RWPE1 (cell line): Measurements from ENCODE around the gene TECR.

ENCODE experiments used
- CTCF ChIA-PET: fragments of 350-600 bp; sonication (Branson Sonifier 250); formaldehyde crosslinking; extraction: SDS; loops from one replicate; lab custom pipeline; 2021; lab: Yijun Ruan, JAX
- POLR2A ChIA-PET: fragments of 400-600 bp; formaldehyde crosslinking; extraction: SDS; loops from one replicate; lab custom pipeline; 2020; ENCODE audit warnings: antibody characterized with exemption; ENCODE audit not compliant: low non-redundant PET; lab: Yijun Ruan, JAX
- DNase-seq: peaks from one replicate; pipeline ENCODE4 v3.0.0; 2012; ENCODE audit warnings: low spot score
- H3K27ac ChIP-seq: fragments of 450-650 bp; 2 replicates; pipeline ENCODE4 v1.5.1; 2017
- TF ChIP-seq, protein P1 (sequence below): fragments of 450-650 bp; conservative IDR thresholded peaks from 2 replicates; pipeline ENCODE4 v1.5.1; 2017; ENCODE audit warnings: low read depth, mild to moderate bottlenecking

The TECR gene, protein sequence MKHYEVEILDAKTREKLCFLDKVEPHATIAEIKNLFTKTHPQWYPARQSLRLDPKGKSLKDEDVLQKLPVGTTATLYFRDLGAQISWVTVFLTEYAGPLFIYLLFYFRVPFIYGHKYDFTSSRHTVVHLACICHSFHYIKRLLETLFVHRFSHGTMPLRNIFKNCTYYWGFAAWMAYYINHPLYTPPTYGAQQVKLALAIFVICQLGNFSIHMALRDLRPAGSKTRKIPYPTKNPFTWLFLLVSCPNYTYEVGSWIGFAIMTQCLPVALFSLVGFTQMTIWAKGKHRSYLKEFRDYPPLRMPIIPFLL

DNA sequence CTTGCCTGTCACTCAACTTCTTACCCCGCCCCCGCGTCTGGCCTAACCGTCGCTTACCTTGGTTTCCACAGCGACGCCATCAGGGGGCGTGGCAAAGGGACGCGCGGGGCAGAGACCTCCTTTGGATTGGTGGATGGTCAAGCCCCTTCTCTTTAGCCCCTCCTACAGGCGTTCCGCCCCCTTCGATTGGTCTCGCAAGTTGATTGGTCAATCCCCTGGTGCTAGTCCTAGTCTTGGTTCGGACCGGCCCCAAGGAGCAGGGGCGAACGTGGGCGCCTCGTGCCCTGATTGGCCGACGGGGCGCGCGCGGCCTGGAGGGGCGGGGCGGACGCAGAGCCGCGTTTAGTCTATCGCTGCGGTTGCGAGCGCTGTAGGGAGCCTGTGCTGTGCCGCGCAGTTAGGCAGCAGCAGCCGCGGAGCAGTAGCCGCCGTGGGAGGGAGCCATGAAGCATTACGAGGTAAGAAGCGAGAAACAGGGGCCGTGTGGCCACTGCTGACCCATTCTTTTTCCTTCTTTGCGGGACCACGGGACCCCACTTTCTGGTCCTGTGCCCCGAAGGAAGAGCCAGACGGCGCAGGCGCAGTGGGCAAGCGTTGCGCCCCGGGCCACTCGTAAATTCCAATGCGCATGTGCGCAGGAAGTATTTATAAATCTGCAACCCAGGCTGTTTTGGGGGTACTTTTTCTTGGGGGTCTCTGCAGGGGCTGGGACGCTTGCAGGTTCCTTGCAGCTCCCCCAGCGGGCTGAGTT lies at the start of gene TECR:
TSS of gene TECR (plus strand) at position 341 of the 751 bp plus-strand sequence. CDS start at position 444, 103 bp downstream.
- TF ChIP-seq, protein P1, sequence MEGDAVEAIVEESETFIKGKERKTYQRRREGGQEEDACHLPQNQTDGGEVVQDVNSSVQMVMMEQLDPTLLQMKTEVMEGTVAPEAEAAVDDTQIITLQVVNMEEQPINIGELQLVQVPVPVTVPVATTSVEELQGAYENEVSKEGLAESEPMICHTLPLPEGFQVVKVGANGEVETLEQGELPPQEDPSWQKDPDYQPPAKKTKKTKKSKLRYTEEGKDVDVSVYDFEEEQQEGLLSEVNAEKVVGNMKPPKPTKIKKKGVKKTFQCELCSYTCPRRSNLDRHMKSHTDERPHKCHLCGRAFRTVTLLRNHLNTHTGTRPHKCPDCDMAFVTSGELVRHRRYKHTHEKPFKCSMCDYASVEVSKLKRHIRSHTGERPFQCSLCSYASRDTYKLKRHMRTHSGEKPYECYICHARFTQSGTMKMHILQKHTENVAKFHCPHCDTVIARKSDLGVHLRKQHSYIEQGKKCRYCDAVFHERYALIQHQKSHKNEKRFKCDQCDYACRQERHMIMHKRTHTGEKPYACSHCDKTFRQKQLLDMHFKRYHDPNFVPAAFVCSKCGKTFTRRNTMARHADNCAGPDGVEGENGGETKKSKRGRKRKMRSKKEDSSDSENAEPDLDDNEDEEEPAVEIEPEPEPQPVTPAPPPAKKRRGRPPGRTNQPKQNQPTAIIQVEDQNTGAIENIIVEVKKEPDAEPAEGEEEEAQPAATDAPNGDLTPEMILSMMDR = no peak
- POLR2A ChIA-PET = interaction anchor here (2.4 kb wide), 1 partner anchor 12 kb away, joined by 13 read pairs; the partner anchor contains the start of gene DNAJB1
- H3K27ac ChIP-seq = peak within 1 kb of the TSS; percentile 99
- DNase-seq = peak; percentile 99
- CTCF ChIA-PET = interaction anchor here (0.6 kb wide), 1 partner anchor 16 kb away, joined by 3 read pairs; no protein-coding TSS in a partner anchor

DNA sequence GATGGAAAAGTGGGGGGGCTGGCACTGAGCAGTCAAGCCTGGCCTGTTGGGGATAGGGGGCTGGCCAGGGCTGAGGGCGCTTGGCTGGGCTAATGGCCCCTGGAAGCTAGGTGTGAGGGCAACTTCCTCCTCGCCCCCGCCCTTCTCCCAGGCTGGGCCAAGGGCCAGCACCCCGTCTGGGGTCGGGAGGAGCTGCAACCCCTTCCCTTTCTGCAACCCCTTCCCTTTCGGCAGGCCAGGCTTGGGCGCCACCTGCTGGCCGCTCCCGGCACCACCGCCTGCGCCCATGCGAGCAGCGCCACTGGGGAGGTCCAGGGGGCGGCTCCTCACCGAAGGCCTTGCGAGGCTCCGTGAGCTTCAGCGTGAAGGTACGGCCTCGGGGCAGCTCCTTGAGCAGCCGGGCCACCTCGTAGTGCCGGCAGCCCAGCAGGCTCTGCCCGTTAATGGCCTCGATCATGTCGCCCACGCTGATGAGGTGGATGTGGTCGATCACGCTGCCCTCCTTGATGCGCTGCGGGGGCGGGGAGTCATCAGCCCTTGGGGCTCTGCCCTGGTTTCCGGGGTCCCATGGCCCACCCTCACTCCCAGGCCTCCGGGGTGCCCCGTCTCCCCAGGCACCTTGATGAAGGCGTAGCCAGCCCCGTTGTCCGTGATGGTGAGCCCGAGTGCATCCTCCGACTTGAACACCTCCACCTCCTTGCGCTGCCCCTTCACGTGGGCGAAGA lies 49.3 kb upstream of the TECR start:
- TF ChIP-seq, protein P1 = peak; percentile 96
- no peak for DNase-seq
- CTCF ChIA-PET = interaction anchor here (0.6 to 1.7 kb wide), 15 partner anchors 10 to 431 kb away, joined by 3 to 7 read pairs (median 3); partner anchors contain the start of gene DNAJB1
- POLR2A ChIA-PET = no interaction called here
- H3K27ac ChIP-seq = peak overlapping the region; percentile 53

DNA sequence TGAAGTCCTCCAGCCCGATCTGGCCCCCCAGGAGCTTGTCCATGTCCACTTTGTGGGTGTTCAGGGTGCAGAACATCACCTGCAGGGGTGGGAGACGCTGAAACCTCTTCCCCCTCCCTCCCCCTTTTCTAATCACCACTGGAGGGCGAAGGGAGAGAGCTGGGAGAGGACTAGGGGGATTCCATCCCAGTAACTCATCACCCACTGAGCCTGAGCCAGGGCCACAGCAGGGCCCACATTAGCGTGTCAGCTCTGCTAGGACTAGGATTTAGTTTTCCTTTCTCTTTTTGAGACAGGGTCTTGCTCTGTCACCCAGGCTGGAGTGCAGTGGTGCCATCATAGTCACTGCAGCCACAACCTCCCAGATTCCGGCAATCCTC lies 48.7 kb upstream of the TECR start:
- peak overlapping the region; percentile 53 for H3K27ac ChIP-seq
- no peak for DNase-seq
- TF ChIP-seq, protein P1 = no peak
- ChIA-PET POLR2A (no interaction called here), CTCF (interaction anchor here (0.6 to 1.7 kb wide), 11 partner anchors 12 to 431 kb away, joined by 3 to 5 read pairs (median 3); partner anchors contain the start of gene DNAJB1)

DNA sequence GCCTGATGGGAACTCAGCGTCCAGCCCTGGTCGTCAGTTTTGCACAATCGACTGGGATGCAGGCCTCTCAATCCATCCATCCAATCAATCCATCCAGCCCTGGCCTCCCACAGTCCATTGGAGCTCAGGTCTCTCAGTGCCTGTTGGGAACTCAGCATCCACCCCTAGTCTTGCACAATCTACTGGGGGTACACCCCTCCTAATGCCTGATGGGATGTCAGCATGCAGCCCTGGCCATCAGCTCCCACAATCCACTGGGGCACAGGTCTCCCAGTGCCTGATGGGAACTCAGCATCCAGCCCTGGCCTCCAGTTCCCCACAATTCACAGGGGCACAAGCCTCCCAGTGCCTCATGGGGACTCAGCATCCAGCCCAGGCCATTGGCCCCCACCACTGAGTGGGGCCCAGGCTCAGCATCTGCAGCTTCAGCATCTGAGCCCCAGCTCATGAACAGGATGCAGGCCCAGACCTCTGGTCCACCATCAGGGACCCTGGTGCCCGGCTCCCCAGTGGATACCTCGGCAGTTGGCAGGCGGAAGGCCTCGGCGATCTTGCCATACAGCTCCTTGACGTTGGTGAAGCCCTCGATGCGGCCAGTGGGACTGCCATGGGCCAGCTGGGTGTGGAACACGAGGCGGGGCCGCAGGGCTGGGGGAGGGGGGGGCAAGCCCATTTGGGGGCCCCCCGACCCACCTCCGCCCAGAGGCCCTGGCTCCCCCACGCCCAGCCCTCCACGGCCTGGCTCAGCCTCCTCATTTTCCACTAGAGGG lies 47.0 kb upstream of the TECR start:
- ChIA-PET POLR2A (interaction anchor here (0.8 kb wide), 1 partner anchor 15 kb away, joined by 3 read pairs; no protein-coding TSS in a partner anchor), CTCF (interaction anchor here (0.6 to 1.3 kb wide), 2 partner anchors 10 to 978 kb away, joined by 3 to 4 read pairs; no protein-coding TSS in a partner anchor)
- no peak for DNase-seq
- TF ChIP-seq, protein P1 = no peak
- peak overlapping the region; percentile 53 for H3K27ac ChIP-seq

DNA sequence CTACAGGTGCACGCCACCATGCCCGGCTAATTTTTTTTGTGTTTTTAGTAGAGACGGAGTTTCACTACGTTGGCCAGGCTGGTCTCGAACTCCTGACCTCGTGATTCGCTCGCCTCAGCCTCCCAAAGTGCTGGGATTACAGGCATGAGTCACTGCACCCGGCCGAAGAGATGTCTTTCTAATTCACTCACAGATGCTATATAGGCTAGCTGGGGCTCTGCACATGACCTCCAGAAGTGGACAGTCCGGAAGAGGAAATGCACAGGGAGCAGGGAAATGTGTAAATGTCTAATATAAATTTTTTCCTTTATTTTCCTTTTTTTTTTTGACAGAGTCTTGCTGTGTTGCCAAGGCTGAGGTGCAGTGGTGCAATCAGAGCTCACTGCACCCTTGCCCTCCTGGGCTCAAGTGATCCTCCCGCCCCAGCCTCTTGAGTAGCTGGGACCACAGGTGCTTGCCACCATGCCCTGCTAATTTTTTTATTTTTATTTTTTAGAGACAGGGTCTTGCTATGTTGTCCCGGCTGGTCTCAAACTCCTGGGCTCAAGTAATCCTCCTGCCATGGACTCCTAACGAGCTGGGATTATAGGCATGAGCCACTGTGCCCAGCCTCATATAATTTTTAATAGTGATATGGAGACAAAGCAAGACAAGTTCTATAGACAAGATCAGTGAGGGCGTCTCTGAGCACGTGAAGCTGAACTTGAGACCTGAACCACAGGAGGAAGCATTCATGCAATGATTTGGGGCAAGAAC lies 41.8 kb upstream of the TECR start:
- ChIA-PET POLR2A (no interaction called here), CTCF (no interaction called here)
- TF ChIP-seq, protein P1 = no peak
- peak overlapping the region; percentile 29 for H3K27ac ChIP-seq
- DNase-seq = no peak
